NCI-H2107 (cell line): Measurements from ENCODE around the gene ADARB2.
"Not testable (repeated sequence)": the region's sequence is repeated elsewhere in the genome, so short reads cannot be mapped to it uniquely, and the experiment has no call there.

ENCODE experiments used
- DNase-seq: peaks from one replicate; lab custom pipeline; 2025; lab: John Stamatoyannopoulos, UW

The ADARB2 gene

DNA sequence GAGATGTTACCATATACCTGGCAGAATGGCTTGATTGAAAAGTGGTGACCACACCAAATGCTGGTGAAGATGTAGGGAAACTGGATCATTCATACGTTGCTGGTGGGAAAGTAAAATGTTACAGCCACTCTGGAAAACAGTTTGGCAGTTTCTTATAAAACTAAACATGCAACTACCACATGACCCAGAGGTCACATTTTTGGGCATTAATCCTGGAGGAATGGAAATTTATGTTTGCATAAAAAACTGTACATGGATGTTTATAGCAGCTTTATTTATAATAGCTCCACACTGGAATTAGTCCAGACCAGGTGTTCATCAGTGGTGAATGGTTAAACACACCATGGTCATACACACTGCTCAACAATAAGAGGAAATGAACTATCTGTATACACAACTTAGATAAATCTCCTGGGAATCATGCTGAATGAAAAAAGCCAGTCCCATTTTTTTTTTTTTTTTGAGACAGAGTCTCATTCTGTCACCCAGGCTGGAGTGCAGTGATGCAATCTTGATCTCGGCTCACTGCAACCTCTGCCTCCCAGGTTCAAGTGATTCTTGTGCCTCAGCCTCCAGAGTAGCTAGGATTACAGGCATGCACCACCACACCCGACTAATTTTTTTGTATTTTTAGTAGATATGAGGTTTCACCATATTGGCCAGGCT is 309.7 kb downstream of the ADARB2 start:
- DNase-seq, result not testable (repeated sequence)

DNA sequence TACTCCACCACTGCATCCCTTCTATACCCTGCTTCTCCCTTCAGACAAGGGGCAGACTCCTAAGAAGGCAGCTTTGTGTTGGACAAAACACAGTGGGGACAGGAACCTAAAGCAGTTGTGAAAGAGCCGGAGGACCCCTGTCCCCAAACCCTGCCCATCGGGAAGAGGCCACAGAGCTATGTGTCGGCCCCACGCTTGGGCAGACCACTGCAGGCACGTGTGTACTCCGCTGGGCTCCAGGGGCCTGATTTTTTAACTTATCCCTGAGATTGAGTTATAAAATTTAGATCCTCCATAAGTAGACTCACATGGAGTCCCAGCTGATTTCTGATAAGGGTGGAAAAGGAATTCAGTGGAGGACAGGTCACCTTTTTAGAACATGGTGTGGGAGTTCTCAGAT is 310.5 kb downstream of the ADARB2 start:
- no peak for DNase-seq

DNA sequence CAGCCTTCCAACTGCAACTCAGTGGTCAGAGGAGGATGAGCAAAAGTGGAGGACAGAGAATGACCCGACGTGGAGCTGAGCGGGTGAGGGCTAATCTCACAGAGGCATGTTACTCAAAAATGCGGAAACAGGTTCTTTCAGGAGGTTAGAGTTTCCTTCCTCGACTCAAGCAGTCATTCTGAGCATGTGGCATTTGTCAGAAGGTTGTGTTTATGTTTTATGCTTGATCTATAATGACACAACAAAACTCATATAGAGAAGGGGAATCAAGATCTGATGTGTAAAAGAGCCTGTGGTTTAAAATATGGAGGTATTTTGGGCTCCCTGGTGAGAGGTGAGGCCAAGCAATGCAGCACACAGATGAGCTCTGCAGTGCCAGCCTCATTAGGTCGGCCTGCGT is 311.4 kb downstream of the ADARB2 start:
- DNase-seq, result no peak

DNA sequence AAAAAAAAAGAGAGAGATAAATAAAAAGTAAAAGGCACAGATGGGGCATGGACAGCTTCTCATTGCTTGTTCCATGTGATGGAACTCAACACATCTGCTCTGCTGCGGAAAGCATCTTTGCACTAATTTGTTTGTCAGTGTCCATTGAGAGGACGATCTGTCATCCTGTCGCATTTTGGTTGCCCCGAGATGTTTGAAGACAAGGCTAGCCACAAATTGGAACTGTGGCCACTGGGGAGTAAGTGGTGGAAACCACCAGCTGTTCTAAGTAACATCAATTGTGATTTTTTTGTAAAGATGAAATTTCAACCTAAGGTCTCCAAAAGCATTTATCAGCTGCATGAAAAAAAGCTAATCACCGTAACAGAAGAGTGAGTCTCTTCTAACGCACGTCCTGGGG is 312.7 kb downstream of the ADARB2 start:
- DNase-seq, result no peak

DNA sequence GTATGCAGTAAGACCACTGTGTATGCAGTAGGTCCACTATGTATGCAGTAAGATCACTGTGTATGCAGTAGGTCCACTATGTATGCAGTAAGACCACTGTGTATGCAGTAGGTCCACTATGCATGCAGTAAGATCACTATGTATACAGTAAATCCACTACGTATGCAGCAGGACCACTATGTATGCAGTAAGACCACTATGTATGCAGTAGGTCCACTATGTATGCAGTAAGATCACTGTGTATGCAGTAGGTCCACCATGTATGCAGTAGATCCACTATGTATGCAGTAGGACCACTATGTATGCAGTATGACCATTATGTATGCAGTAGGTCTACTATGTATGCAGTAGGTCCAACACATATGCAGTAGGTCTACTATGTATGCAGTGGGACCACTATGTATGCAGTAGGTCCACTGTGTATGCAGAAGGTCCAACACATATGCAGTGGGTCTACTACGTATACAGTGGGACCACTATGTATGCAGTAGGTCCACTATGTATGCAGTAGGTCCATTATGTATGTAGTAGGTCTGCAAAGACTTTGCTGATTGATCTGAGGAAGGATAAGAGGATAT is 313.6 kb downstream of the ADARB2 start:
- no peak for DNase-seq

DNA sequence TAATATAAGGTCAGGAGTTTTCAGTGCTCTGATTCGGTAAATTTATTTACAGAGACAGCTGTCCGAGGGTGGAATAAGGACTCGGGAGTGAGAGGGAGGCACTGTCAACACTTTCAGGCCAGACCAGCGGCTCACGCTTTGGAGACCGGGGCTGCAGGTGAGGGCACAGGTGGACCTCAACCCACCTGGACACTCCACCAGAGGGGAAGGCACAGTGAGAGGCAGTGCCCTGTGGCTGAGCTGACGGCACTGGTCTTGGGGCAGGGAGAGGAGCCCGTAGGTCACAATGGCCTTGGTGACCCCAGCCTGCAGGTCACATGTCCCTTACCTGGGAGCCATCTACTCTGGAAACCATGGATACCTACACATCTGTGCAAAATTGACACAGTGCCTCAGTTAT is 315.1 kb downstream of the ADARB2 start:
- DNase-seq, result no peak

DNA sequence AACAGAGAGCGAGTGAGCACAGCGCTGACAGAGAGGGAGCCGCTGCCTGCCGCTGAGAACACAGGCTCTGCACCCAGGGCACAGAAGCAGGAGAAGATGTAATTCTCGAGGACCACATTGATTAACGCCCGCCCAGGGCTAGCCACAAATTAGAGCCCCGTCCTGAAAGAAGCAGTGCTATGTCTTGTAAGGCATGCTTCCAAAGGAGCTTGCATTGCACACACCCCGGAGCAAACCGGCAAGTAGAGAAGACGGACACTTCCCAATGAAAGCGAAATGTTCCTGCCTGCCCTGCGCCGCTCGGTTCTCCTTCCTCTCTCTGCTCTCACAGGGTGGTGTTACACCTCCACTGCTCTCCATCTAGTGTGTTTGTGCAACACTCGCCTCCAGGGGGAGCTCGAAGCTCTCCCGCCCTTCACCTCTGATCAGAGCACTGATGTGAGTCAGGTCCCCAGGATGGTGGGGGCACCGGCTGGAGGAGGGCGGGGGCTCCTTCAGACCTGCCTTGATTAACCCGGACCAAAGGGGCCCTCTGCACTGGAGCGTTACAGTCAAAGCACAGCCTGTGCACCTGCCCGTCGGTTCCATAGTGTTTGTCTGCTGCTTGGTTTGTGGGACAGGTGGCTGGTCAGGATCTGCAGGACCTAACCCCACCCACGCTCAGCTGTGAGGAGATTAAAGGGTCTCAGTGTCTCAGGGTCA is 316.5 kb downstream of the ADARB2 start:
- peak; percentile 61 for DNase-seq

DNA sequence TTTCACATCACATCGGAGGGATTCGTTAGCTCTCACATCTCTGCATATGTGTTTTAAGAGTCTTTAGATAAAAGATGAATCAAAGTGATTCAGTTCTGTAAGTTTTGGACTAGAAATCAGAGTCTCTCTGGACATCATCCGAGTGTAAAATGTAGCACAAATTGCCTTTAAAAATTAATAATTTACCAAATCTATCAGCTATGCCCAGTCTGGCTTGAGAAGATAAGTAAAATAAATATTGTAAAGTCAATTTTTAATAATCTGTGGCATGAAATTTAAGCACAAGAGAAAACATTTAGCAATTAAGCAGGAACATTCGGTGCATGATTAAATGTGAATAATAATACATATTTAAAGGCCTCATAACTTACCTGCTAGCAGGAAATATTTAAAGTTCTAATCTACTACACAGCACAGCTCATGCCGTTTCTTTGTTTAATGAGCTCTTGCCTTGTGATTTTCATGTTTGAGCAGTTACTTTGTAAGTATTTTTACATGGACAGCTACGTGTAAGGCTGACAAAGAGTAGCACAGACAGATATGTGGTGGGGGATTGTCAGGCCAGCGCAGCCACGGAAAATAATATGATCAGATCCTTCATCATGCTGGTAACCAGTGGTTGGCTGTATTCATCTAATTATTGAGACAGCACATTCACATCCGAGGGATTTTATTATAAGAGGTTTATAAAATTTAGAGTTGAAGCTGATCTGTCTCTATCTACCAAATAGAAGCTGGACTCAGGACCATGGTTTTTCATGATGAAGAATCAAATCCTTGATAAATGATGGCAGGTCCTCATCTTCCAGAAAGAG is 317.3 kb downstream of the ADARB2 start:
- no peak for DNase-seq

DNA sequence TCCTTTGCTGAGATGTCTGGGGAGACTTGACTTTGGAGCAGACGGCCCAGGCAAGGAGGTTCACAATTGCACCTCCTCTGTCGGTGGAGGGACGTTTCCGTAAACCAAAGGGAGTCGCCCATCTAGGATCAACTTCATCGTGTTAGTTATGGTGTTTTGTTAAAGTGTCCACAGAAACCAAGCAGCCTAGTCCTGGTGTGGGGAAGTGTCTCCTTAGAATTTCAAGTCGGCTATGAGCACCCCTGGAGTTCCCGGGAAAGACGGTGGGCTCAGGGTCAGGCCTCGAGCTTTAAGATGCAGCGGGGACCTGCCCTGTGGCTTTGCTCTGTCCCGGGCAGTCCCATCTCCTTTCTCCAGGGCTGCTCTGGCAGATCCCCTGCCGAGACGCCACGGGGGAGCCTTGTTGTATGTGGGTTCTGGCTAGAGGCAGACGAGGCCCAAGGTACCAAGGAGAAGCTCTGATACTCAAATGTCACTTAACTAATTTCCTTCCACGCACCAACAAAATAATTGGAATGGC is 319.2 kb downstream of the ADARB2 start:
- DNase-seq, result no peak

DNA sequence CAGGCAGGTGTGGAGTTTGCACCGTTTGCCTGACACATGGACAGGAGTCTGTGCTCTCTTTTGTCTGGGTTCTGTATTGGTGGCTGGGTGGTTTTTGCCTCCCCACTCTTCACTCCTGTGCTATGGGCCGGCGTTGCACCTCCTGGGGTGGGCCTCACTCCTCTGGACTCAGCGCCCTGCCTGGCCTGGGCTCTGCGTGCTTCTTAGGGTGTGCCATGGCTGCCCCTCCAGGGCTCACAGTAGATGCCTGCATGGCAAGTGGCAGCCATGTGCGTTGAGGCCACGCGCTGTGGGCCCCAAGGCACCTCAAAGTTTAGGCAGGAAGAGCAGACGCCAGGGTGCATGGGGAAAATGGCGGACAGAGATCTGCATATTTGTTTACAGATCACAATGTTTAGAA is 319.8 kb downstream of the ADARB2 start:
- DNase-seq, result no peak

DNA sequence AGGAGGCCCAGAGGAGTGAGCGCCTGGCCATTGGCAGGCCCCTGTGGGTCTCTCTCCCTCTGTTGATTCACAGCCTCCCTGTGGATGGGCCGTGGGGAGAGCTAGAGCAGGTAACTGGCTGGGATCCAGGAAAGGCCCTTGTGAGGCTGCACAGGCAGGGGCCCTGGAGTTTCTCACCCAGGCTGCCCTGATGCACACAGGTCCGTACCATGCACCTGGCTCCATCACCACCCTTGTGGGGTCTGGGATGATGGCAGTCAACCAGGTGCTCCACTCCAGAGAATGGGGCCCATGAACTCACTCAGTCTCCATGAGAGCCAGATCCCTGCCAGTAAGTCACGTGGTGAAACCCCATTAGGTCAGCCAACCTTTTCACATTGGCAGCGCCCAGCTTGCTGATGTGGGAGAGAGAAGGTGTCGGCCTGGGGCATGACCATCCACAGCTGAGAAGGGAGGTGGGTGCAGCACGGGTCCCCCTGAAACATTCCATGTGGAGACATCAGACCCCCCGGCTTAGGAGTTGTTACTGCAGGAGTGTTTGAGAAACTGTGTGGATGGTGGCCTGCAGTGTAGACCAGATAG is 320.8 kb downstream of the ADARB2 start:
- DNase-seq, result no peak

DNA sequence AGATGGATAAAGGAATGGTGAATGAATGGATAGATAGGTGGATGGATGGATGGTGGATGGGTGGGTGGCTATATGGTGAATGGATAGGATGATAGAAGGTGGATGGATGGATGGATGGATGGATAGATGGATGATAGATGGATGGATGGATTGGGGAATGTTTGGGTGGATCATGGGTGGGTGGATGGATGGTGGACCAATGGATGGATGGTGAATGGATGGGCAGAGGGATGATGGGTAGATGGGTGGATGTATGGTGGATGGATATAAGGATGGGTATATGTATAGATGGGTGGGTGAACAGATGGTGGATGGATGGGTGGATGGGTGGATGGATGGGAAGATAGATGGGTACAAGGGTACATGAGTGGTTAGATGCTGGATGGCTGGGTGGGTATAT is 322.4 kb downstream of the ADARB2 start:
- DNase-seq, result no peak

DNA sequence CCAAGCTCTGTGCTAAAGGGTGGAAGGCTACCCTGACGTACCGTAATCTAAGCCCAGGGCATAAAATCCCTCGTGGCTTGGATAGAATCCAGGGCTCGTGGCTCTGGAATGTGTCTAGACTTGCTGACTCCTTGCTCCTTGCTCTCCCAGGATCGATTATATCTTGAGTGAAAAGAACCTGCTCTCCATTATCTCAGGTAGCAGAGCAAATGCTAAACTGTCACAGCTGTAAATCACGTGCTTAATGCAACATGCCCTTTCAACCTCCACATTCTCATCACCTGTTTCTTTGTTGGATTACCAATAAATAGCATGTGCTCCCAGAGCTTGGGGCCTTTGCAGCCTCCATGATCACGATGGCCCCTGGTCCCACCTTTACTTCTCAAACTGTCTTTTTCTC is 323.0 kb downstream of the ADARB2 start:
- DNase-seq, result not testable (repeated sequence)

DNA sequence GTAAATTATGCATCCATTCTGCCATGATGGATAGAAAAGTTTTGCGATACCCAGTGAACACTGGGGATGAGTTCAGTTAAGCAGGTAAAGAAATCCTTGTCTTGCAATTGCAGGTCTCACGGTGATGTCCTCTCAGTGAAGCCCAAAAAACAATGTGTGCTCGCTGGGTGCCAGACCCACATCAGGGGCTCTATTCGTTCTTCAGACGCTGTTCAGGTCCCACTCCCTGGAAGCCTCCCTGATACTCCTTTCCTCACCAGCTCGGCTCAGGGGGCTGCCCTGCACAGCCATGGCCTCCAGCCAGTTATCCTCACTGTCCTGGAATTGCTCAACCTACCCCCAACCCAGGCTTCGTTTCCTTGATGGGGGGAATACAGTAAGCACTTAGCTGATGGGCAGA is 323.5 kb downstream of the ADARB2 start:
- DNase-seq, result no peak

DNA sequence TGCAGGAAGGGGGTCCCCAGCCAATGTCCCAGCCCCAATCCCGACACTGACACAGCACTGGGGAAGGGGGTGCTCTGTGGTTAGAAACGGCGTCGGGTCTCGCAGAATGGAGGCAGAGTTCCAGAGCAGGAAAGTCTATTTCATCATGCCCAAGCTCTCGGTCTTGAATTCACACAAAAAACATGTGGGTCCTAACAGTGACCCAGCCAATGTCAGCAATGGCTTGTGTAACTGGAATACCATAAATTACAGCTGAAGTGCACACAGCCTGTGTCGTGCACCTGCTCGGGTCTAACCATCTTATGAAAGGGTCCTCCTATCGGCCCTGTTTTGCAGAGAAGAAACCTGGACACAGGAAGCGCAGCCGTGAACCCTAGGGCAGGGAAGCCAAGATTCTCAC is 324.1 kb downstream of the ADARB2 start:
- DNase-seq, result no peak

DNA sequence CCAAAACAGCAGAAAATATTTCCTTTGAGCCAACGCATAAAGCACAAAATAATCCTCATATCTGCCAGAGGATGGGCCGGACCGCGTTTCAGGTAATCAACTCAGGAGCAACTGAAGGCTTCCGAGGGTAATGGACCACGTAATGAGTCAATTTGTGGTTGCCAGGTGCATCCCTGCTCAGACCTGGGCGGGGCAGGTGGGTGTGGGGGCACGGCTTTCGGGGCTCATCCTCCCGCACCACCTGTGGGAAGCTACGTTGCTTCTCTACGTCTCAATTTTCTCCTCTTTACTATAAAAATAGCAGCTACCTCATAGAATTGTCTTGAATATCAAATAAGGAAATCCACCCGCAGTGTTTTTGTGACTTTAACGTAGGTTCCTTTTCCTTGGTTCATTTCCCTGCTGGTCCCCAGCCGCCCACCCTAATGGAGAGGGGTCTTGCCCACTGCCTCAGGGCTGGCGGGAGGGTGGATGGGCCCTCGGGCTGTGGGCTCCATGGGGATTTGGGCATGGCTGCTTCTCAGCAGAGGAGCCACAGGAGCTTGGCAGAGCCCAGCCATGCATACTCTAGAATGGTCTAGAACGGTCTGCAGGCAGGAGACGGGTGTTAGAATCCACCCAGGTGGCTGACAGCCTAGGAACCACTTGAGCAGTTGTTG is 324.7 kb downstream of the ADARB2 start:
- peak; percentile 13 for DNase-seq

DNA sequence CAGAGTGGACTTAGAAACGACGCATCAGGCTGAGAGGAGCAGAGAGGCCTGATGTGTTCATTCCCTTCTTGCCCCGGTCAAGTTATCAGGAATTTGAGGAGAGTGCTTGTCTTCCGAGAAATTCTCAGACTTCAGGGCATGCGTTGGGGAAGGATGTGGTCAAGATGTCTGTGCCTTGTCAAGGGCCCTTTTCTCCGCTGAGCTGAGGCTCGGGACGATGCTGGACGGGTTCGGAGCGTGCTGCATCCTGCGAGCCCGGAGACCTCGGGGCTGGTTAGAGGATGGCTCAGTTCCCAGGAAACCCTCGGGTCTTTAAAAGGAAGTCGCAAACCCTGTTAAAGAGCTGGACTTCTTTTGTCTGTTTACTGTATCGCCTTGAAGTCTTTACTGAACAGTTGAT is 325.4 kb downstream of the ADARB2 start:
- no peak for DNase-seq

DNA sequence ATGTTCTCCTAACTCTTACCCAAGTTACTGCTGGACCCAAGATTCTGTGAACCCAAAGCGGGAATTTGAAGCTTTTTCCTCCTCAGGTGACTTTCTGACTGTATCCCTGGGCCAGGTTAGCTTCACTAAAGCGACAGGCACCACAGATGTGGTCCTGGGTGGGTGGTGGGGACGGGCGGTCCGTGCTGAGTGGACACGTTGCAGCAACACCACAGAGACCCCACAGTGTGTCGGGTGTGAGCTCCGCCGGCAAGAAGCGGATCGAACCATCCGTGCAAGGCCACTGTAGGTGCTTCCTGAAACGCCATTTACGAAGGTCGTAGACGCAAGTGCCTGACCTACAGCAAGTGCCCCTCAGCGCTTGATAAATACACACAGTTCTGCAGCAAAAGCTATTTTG is 325.9 kb downstream of the ADARB2 start:
- no peak for DNase-seq

DNA sequence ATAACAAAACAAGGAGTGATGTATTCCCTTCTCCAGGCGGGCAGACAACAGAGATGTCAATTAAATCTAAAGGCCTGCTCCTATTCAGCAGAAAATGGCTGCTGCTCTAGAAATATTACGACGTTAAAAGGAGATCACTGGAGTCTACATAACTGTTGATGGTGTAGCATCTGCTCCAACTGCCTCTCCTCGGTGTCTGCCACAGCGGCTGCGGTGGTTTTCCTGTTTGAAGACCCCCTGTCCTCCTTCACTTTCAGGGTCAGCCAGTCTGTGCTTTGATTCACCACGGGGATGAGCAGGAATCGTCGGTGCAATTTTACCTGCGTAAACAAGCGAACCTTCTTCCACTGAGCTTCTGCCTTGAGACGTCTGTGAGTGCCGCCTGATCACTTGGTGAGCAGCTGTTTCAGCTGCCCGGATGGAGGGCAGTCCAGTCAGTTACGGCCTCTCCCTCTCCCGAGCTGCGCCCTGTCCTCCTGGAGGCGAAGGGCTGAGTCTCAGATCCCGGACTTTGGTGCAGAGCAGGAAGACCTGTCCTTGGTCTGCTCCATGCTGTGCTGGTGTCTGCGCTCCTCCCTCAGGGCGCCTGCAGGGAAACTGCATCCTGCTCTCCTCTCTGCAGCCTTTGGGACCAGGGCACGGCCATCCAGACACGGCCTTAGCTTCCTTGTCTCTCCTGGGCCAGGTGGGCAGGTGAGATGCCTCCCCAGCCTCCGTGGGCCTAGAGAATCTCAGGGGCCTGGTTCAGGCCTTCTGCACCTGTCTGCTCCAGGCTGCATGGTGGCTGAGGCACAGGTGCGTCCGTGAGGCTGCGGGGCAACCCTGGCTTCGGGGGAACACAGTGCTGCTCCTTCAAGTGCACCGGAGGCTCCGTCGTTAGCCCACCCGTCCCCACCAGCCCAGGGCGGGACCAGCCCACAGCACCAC is 326.6 kb downstream of the ADARB2 start:
- no peak for DNase-seq

DNA sequence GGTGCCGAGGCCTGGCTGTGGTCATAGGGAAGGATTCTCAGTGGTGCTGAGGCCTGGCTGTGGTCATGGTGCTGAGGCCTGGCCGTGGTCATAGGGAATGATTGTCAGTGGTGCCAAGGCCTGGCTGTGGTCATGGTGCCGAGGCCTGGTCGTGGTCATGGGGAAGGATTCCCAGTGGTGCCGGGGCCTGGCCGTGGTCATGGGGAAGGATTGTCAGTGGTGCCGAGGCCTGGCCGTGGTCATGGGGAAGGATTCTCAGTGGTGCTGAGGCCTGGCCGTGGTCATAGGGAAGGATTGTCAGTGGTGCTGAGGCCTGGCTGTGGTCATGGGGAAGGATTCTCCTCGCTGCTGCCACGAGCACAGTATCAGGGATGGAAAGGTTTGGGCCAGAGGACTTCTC is 327.3 kb downstream of the ADARB2 start:
- no peak for DNase-seq

DNA sequence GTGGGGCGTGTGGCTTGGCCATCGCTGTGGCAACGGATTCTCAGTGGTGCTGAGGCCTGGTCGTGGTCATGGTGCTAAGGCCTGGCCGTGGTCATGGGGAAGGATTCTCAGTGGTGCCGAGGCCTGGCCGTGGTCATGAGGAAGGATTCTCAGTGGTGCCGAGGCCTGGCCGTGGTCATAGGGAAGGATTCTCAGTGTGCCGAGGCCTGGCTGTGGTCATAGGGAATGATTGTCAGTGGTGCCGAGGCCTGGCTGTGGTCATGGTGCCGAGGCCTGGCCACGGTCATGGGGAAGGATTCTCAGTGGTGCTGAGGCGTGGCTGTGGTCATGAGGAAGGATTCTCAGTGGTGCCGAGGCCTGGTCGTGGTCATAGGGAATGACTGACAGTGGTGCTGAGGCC is 327.9 kb downstream of the ADARB2 start:
- DNase-seq, result no peak
